Duodenal mucosa (tissue), 2 donors: Measurements from ENCODE around the gene TSPAN1.

Experiments used
- H3K27ac ChIP-seq: one replicate; pipeline ENCODE4 v1.7.0; 2013; ENCODE audit warnings: low read depth, low read length
- H3K27me3 ChIP-seq, 2 donors: one replicate each; pipeline ENCODE4 v1.7.0; 2013; ENCODE audit warnings: low read length in 2 of 2, control low read depth in 1 of 2; ENCODE audit not compliant: insufficient read depth in 2 of 2, control insufficient read depth in 1 of 2
- H3K36me3 ChIP-seq, 2 donors: one replicate each; pipeline ENCODE4 v1.7.0; 2013; ENCODE audit warnings: low read length in 2 of 2, control low read depth in 1 of 2; ENCODE audit not compliant: insufficient read depth in 2 of 2, control insufficient read depth in 1 of 2
- H3K4me1 ChIP-seq, 2 donors: one replicate each; pipeline ENCODE4 v1.7.0; 2013; ENCODE audit warnings: low read length in 2 of 2, control low read depth in 1 of 2; ENCODE audit not compliant: insufficient read depth in 2 of 2, control insufficient read depth in 1 of 2
- H3K4me3 ChIP-seq, 2 donors: one replicate each; pipeline ENCODE4 v1.7.0; 2013; ENCODE audit warnings: low read length in 2 of 2, low read depth in 1 of 2
- H3K9ac ChIP-seq, 2 donors: one replicate each; pipeline ENCODE4 v1.7.0; 2013; ENCODE audit warnings: low read length in 2 of 2, low read depth in 1 of 2
- H3K9me3 ChIP-seq, 2 donors: one replicate each; pipeline ENCODE4 v1.7.0; 2013; ENCODE audit warnings: low read length in 2 of 2, control low read depth in 1 of 2; ENCODE audit not compliant: control insufficient read depth in 1 of 2

TSPAN1 gene, protein sequence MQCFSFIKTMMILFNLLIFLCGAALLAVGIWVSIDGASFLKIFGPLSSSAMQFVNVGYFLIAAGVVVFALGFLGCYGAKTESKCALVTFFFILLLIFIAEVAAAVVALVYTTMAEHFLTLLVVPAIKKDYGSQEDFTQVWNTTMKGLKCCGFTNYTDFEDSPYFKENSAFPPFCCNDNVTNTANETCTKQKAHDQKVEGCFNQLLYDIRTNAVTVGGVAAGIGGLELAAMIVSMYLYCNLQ

DNA sequence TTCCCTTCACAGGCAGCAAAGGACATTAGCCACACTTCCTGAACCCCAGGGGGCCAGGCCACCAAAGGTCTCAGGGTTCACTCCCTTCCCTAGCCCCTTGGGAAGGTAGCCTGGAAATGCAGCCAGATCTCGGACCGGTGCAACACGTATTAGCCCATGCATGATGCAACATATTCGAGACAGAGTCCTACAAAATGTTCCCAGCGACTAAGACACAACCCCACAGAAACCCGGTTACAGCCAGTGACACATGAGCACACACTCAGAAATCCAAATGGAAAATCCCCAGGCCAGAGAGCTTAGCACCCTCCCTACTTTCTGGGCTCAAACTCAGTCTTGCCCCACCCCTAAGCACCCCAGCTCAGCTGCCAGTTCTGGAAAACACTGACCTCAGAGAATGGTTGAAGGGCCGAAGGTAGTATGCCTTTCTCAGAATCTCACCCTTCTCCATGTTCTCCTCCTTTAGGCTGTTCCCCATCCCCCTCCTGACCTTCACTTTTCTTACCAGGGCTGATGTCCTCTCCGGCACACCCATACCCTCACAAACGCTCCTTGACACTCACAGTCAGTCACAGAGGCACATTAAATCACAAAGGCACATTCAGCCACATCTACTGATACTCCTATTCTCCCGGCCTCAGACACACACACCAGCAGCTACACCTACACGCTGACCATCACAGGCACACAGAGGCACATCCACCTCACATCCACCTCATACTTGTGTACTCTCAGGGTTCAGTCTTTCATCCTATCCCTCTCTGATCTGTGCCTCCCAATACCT, at the start of gene TSPAN1:
TSPAN1 (plus strand) TSS at position 640 of the 784 bp plus-strand sequence. CDS start 6,021 bp downstream, outside the sequence.
- no peaks in the 10 kb centered on the region for H3K9me3 ChIP-seq
- H3K4me3 ChIP-seq = no peak within 1 kb of the TSS
- no peak within 1 kb of the TSS for H3K9ac ChIP-seq

DNA sequence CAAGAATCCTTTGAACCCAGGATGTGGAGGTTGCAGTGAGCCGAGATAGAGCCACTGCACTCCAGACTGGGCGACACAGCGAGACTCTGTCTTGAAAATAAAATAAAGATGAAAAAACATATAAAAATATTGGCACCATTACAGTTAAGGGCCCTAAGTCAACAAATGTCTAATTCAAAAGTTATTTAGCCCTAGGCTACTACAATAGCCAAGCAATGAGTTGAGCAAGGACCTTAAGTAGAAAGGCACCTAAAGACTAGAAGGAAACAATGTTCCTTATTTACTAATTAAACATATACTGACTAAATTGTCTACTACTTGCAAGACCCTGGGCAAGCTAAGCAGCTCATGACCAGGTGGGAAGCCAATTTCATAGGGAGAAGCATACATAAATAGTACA, 46.5 kb upstream of the TSPAN1 start:
- H3K36me3 ChIP-seq = no peaks in the 10 kb centered on the region
- H3K27ac ChIP-seq = no peak overlapping the region
- no peaks in the 10 kb centered on the region for H3K9me3 ChIP-seq
- no peak overlapping the region for H3K4me3 ChIP-seq
- peaks cover 0 to 3% of the 10 kb centered on the region in 2 donors for H3K27me3 ChIP-seq
- no peak overlapping the region for H3K9ac ChIP-seq
- H3K4me1 ChIP-seq = peaks cover 2 to 10% of the 10 kb centered on the region in 2 donors

More for the DNA sequence above, at the start of gene TSPAN1:
- Histone ChIP-seq H3K27ac (no peak within 1 kb of the TSS), H3K4me1 (peaks cover 35 to 36% of the 10 kb centered on the region in 2 donors), H3K36me3 (no peaks in the 10 kb centered on the region), H3K27me3 (no peaks in the 10 kb centered on the region)

DNA sequence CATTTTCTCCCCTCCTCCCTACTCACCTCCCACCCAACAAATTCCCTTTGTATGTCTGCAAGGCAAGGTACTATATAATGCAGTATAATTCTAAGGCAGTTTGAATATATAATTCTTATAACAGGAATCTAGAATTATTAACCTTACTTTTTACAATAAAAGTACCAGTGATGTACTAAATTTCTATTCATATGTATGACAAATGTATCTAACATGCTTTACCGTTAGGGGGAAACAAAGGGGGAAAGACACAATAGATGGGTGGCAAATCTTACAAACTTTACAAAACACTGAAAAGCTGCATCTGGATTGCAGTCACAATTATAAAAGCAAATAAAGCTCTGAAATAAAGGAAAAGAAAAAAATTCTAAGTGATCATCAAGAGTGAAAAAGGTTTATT, 44.8 kb upstream of the TSPAN1 start:
- H3K9me3 ChIP-seq = no peaks in the 10 kb centered on the region
- no peak overlapping the region for H3K27ac ChIP-seq
- peaks cover 0 to 3% of the 10 kb centered on the region in 2 donors for H3K27me3 ChIP-seq
- H3K9ac ChIP-seq = peak overlapping the region in 1 of 2 donors; percentile 5
- H3K4me1 ChIP-seq = peaks cover 7 to 26% of the 10 kb centered on the region in 2 donors
- H3K36me3 ChIP-seq = no peaks in the 10 kb centered on the region
- H3K4me3 ChIP-seq = peak overlapping the region; percentile 84 to 94

DNA sequence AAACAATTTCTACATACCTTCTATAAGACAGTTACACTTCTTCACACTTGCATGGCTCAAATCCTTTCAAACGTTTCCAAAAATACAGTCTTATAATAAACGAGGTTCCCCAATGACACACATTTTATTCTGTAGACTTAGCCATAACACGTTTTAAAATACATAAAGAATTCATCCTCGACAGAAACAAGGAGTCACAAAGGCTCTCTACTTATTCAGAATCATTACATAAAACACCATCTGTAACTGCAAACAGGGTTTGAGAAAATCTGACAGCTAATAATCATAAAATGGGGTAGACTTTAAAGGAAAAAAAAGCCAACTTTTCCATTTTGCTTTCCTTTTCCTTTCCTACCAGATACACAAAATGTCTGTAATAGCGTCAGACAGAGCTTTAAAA, 44.3 kb upstream of the TSPAN1 start:
- Histone ChIP-seq H3K4me3 (peak overlapping the region; percentile 84 to 94), H3K9me3 (no peaks in the 10 kb centered on the region), H3K27me3 (peaks cover 0 to 3% of the 10 kb centered on the region in 2 donors), H3K9ac (peak overlapping the region in 1 of 2 donors; percentile 5), H3K4me1 (peaks cover 7 to 30% of the 10 kb centered on the region in 2 donors), H3K36me3 (no peaks in the 10 kb centered on the region), H3K27ac (no peak overlapping the region)

GRCh38 chr1:46131093-46131492, 43.8 kb upstream of the TSPAN1 start:
- H3K36me3 ChIP-seq = no peaks in the 10 kb centered on the region
- no peaks in the 10 kb centered on the region for H3K9me3 ChIP-seq
- H3K4me1 ChIP-seq = peaks cover 7 to 30% of the 10 kb centered on the region in 2 donors
- peaks cover 0 to 3% of the 10 kb centered on the region in 2 donors for H3K27me3 ChIP-seq
- no peak overlapping the region for H3K27ac ChIP-seq
- H3K4me3 ChIP-seq = peak overlapping the region; percentile 84 to 94
- peak overlapping the region in 1 of 2 donors; percentile 5 for H3K9ac ChIP-seq

DNA sequence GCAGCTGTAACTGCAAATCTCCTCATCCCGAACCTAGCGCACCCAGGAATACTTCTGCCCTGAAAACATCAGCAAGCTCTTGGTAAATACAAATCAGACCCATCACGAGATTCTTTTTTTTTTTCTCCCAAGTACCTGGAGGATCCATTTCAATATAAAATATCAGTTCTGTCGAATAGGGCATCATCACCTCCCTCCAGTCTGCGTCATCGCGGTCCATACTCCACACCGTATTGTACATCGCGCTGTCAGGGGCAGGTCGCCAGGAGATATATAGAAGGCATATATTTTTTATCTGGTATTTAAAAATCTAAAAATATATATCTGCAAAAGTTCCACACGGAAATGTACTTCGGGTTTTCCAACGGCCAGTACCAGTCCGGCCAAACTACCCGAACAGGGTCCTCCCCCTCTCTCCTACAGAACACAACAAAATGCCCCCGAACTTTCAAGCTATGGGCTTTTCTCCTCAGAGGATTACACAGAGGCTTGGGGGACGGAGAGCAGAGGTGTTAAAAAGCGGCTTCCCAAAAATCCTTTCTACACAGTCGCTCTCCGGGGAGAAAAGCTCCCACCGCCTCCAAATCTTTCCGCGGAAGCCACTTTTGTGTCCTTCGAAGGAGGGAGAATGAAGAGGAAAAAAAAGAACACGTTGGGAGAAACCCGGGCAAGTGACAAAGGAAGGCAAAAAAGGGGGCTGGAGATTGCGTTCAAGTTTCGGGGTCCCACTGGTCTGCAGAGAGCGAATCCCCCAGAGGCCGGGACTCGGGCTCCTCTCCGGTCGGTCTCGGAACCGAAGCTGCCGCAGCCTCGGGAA, 43.0 kb upstream of the TSPAN1 start:
- Histone ChIP-seq H3K9me3 (no peaks in the 10 kb centered on the region), H3K27ac (peak overlapping the region; percentile 96), H3K4me3 (peak overlapping the region; percentile 84 to 94), H3K36me3 (no peaks in the 10 kb centered on the region), H3K4me1 (peaks cover 7 to 30% of the 10 kb centered on the region in 2 donors), H3K27me3 (peaks cover 0 to 3% of the 10 kb centered on the region in 2 donors), H3K9ac (peak overlapping the region; percentile 80)

GRCh38 chr1:46132529-46133180, 42.2 kb upstream of the TSPAN1 start, which contains the start of gene PIK3R3:
PIK3R3 (minus strand) TSS chr1:46132629; CDS start chr1:46131952, 677 bp downstream.
- H3K27ac ChIP-seq = peak within 1 kb of the TSS; percentile 96
- H3K4me3 ChIP-seq = peak within 1 kb of the TSS; percentile 84 to 94
- no peaks in the 10 kb centered on the region for H3K9me3 ChIP-seq
- H3K27me3 ChIP-seq = peaks cover 0 to 3% of the 10 kb centered on the region in 2 donors
- H3K36me3 ChIP-seq = no peaks in the 10 kb centered on the region
- H3K4me1 ChIP-seq = peaks cover 7 to 30% of the 10 kb centered on the region in 2 donors
- peak within 1 kb of the TSS; percentile 80 for H3K9ac ChIP-seq

DNA sequence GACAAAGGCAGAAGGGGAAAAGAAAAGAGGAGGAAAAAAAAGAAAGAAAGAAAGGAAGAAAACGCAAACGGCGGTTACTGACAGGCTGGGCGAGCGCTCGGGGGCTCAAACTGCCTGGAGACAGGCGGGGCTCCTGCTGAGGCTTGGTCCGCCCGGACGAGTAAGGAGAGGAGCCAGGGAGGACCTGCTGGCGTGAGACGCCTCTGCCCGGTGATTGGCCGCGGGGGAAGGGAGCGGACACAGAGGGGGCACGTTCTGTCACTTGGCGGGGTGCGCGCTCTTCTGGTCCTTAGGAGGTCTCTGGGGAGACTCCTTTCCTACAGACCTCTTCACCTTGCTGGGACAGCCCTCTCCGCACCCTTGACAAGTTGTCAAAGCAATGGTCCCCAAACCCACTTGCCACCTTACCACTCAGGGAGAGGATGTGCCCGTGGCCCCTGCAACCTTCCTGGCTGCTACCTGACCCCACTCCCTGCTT, 41.7 kb upstream of the TSPAN1 start:
- peak overlapping the region; percentile 62 for H3K27ac ChIP-seq

DNA sequence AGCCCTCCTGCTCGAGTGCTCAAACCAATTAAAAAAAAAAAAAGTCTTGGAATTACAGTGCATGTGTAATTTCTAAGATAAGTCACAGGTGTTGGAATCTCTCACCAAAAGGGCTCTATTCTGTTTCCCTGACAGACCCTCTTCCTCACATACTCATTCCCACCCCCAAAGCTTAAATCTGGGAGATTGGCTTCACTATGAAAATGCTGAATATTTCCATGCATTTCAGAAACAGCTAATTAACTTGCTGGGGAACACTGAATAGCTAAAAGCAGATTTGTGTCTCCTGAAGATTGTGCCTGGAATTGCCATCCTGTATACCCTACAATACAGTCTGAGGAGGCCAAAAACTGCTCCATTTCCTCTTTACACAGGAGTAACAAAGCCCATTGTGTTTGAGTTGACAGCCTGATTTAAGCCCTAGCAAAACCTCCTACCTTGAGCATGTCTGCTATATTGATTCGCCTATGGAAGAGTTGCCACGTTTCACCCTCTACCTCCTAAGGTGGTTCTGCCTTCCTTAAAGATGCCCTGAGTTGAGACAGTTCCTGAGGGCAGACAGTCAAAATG, 41.0 kb upstream of the TSPAN1 start:
- no peaks in the 10 kb centered on the region for H3K9me3 ChIP-seq
- H3K4me1 ChIP-seq = peaks cover 7 to 30% of the 10 kb centered on the region in 2 donors
- H3K27me3 ChIP-seq = peaks cover 0 to 3% of the 10 kb centered on the region in 2 donors
- H3K36me3 ChIP-seq = no peaks in the 10 kb centered on the region
- H3K27ac ChIP-seq = no peak overlapping the region
- peak overlapping the region; percentile 84 to 94 for H3K4me3 ChIP-seq
- H3K9ac ChIP-seq = peak overlapping the region; percentile 64 to 79

More for the DNA sequence above, 41.7 kb upstream of the TSPAN1 start:
- Histone ChIP-seq H3K4me3 (peak overlapping the region; percentile 84 to 94), H3K27me3 (peaks cover 0 to 3% of the 10 kb centered on the region in 2 donors), H3K36me3 (no peaks in the 10 kb centered on the region), H3K9ac (peak overlapping the region; percentile 64 to 79), H3K9me3 (no peaks in the 10 kb centered on the region), H3K4me1 (peaks cover 7 to 30% of the 10 kb centered on the region in 2 donors)
